ENCODE measurements around the gene AUTS2. TPM values are rescaled to one million over a fixed set of nuclear protein-coding genes. Genes with fewer than 3 reads are reported as not detected.

AUTS2 gene
- total and polyA plus RNA-seq, 2 of the 8 experiments (the other 6 are each of a cell fraction or from before 2014, with no cell fraction given) = 25.9 to 101 TPM

GRCh38 chr7:69708857-69709256 is 110.6 kb downstream of the AUTS2 start (continued):
- no peak for TF ChIP-seq TAF7 (optimal IDR thresholded peaks at IDR 0.05; ENCODE audit: borderline replicate concordance, low read depth, low read length)
